ENCODE results near the gene DDX54. TPM values are rescaled to one million over a fixed set of nuclear protein-coding genes. Genes with fewer than 3 reads are reported as not detected.

Gene DDX54, protein sequence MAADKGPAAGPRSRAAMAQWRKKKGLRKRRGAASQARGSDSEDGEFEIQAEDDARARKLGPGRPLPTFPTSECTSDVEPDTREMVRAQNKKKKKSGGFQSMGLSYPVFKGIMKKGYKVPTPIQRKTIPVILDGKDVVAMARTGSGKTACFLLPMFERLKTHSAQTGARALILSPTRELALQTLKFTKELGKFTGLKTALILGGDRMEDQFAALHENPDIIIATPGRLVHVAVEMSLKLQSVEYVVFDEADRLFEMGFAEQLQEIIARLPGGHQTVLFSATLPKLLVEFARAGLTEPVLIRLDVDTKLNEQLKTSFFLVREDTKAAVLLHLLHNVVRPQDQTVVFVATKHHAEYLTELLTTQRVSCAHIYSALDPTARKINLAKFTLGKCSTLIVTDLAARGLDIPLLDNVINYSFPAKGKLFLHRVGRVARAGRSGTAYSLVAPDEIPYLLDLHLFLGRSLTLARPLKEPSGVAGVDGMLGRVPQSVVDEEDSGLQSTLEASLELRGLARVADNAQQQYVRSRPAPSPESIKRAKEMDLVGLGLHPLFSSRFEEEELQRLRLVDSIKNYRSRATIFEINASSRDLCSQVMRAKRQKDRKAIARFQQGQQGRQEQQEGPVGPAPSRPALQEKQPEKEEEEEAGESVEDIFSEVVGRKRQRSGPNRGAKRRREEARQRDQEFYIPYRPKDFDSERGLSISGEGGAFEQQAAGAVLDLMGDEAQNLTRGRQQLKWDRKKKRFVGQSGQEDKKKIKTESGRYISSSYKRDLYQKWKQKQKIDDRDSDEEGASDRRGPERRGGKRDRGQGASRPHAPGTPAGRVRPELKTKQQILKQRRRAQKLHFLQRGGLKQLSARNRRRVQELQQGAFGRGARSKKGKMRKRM
- 121 and 133 TPM in 2 replicates for total RNA-seq

DNA sequence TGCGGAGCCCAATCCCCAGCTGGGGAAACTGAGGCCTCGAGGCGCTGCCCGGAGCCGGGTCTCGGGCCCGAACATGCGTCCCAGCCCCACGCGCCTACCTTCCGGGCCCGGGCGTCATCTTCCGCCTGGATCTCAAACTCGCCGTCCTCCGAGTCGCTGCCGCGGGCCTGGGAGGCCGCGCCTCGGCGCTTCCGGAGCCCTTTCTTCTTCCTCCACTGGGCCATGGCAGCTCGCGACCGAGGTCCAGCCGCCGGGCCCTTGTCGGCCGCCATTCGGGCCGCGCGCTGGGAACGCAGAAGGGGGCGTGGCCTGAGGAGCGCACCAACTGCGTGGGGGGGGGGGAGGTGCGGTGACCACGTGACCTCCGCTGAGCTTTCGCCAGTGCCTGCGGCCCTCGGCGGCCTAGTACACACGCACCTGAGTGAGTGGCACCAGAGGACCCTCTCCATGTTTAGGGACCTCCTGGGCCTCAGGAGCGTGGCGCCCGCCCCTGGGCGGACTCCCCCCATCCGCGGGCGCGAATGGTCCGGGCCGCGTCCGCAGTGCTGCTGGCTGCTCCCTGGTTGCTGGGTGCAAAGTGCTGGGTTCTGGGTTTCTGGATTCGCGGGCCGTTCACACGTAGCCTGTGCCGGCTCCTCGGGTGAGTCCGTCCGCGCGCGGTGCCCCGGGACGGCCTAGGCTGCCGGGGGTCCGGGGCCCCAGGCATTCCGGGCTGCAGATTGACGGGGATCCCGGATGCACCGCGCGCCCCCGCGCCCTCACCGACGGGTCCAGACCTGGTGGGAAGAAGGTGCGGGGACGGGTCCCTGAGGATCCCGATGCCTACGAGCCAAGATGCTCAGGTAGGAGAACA is at the start of gene DDX54, which contains the start of gene RITA1:
Gene DDX54 (minus strand): TSS at position 299 of the 853 bp plus-strand sequence. CDS start 27 bp downstream, at position 272.
Gene RITA1 (plus strand): TSS at position 542 of the 853 bp plus-strand sequence. CDS start 1,026 bp downstream, outside the sequence.
- Mint-ChIP-seq H3K27ac (peak within 1 kb of the TSS; percentile 92), H3K4me1 (ENCODE audit: low read depth) (peaks cover 31% of the 10 kb centered on the region), H3K36me3 (ENCODE audit: low read depth) (peaks cover 24% of the 10 kb centered on the region), H3K4me3 (peak within 1 kb of the TSS; percentile 92), H3K9me3 (no peaks in the 10 kb centered on the region), H3K27me3 (ENCODE audit: insufficient read depth) (no peaks in the 10 kb centered on the region)
- intact Hi-C loops (cut with micrococcal nuclease): loop anchor here (1.0 to 10.0 kb wide), 6 partner anchors 36 to 779 kb away; partner anchors contain the start of genes OAS2, PLBD2, RBM19 and SLC8B1
- peak; percentile 74 for DNase-seq (ENCODE audit: low spot score)

DNA sequence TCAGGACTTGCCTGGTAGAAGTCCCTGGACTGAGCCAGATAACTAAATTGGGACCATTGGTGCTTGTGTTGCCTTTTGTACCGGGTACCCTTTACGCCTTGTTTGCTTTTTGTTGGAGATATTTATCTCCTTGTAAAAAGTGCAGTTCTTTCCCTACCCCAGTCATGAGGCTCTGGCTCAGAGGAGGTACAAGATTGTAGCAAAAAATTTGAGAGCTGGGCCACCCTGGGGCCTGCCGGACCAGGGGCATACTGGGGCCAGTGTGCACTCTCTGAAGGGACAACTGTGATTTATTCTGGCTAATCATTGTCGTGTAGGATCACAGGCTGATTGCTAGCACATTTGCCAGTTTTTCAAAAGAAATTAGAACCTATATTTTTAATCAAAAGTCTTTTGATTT is 49.2 kb upstream of the DDX54 start:
- Mint-ChIP-seq H3K27ac (no peak overlapping the region), H3K4me3 (no peak overlapping the region)
- intact Hi-C loops (cut with micrococcal nuclease): no loop called here

DNA sequence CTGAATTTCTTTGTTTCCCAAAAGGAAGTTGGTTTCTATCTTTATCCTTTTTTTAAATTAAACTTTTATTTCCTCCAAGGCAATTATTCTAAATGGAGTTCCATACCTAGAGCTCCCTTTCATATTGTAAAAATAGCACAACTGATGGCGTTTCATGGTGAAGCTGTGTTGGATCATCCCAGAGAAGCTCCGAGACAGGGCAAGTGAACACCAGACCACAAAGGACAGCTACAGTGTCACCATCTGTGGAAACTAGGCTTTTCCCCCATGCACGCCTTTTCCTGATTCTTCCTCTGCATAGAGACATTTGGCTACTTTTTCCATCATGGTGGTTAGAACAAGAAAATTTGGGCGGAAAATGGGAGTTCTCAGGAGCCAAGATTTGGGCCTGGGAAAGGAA is 48.7 kb upstream of the DDX54 start:
- H3K4me3 Mint-ChIP-seq: no peak overlapping the region
- H3K27ac Mint-ChIP-seq: no peak overlapping the region
- H3K27me3 Mint-ChIP-seq (ENCODE audit: insufficient read depth): no peaks in the 10 kb centered on the region
- no peak for DNase-seq (ENCODE audit: low spot score)
- peaks cover 47% of the 10 kb centered on the region for H3K36me3 Mint-ChIP-seq (ENCODE audit: low read depth)
- peaks cover 51% of the 10 kb centered on the region for H3K4me1 Mint-ChIP-seq (ENCODE audit: low read depth)
- intact Hi-C loops (cut with micrococcal nuclease): loop anchor here (1.0 to 2.0 kb wide), 2 partner anchors 37 to 49 kb away; partner anchors contain the start of genes DDX54 and RITA1
- no peaks in the 10 kb centered on the region for H3K9me3 Mint-ChIP-seq

More for the DNA sequence above, 49.2 kb upstream of the DDX54 start:
- H3K9me3 Mint-ChIP-seq: no peaks in the 10 kb centered on the region
- H3K36me3 Mint-ChIP-seq (ENCODE audit: low read depth): peaks cover 50% of the 10 kb centered on the region
- no peaks in the 10 kb centered on the region for H3K27me3 Mint-ChIP-seq (ENCODE audit: insufficient read depth)
- peaks cover 51% of the 10 kb centered on the region for H3K4me1 Mint-ChIP-seq (ENCODE audit: low read depth)
- no peak for DNase-seq (ENCODE audit: low spot score)

DNA sequence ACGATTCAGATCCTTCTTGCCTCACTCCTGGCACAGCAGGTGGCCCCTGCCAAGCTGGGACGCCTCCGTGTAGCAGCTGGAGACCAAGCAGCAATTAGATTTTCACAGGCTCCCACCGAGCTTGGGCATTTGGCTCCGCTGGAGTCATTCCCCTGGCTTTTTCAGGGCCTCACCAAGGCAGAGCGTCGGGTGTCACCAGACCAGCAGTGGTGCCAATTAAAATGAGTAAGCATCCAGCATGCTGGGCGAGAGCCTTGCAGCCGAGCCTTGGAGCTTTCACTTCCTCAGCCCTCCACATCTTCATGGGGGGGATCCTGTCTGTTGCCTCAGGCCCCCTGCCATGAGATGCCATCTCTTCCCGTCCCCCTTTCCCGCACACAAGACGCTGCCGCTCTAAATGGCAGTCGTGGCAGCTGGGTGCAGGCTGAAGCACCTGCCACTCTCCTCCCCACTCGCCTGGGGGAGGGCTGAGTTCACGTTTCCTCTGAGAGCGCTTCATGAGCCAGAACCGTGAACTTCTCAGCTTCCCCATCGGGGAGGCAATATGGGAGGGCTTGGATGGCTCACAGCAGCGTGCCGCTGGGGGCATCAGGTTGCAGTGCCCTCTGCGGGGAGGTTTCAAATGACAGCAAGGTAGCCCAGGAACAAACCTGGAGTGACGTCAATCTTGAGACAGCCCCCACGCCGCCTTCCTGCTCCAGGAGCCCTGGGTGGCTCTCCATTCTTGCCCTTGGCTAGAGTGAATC is 47.7 kb upstream of the DDX54 start:
- Mint-ChIP-seq H3K27me3 (ENCODE audit: insufficient read depth) (no peaks in the 10 kb centered on the region), H3K27ac (peak overlapping the region; percentile 88), H3K36me3 (ENCODE audit: low read depth) (peaks cover 48% of the 10 kb centered on the region), H3K4me3 (peak overlapping the region; percentile 79), H3K9me3 (no peaks in the 10 kb centered on the region), H3K4me1 (ENCODE audit: low read depth) (peaks cover 61% of the 10 kb centered on the region)
- peak; percentile 47 for DNase-seq (ENCODE audit: low spot score)
- intact Hi-C loops (cut with micrococcal nuclease): loop anchor here (1.0 to 2.0 kb wide), 2 partner anchors 36 to 48 kb away; partner anchors contain the start of genes DDX54 and RITA1

DNA sequence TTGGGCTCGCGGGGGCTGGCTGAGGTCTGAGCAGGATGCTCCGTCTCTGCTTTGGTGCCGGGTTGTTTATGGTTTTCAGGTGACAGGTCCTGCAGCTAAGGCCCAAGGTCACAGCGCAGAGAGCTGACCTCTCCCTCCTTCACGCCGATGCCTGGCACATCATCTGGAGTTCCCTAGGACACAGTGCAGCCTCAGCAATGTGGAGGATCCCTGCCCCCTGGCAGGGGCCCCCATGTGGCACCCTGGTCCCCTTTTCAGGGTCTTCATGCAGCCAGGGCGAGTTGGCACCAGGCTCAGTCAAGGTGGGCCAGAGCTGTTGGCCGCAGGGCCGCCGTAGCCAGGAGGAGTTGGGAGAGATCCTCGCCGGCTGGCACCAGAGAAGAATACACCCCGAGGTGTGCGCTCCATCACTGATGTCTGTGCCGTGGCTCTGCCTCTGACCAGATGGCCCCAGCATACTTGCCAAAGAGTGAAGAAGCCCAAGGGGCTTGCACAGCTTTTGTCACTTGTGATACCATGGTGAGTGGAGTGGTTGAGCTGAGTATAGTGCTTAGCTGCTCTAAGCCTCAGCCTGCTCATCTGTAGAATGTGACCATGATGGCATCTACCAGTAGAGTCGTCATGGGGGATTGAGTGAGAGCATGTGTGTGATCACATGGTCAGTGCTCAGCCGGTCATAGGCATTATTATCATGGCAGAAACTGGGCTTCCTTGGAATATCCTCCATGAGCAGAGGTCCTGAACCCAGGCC is 47.0 kb upstream of the DDX54 start:
- DNase-seq (ENCODE audit: low spot score): no peak
- H3K4me1 Mint-ChIP-seq (ENCODE audit: low read depth): peaks cover 62% of the 10 kb centered on the region
- H3K27ac Mint-ChIP-seq: peak overlapping the region; percentile 80
- H3K9me3 Mint-ChIP-seq: no peaks in the 10 kb centered on the region
- no peaks in the 10 kb centered on the region for H3K27me3 Mint-ChIP-seq (ENCODE audit: insufficient read depth)
- intact Hi-C loops (cut with micrococcal nuclease): loop anchor here (2.0 kb wide), 1 partner anchor 47 kb away; the partner anchor contains the start of genes DDX54 and RITA1
- H3K4me3 Mint-ChIP-seq: peak overlapping the region; percentile 47
- peaks cover 52% of the 10 kb centered on the region for H3K36me3 Mint-ChIP-seq (ENCODE audit: low read depth)

DNA sequence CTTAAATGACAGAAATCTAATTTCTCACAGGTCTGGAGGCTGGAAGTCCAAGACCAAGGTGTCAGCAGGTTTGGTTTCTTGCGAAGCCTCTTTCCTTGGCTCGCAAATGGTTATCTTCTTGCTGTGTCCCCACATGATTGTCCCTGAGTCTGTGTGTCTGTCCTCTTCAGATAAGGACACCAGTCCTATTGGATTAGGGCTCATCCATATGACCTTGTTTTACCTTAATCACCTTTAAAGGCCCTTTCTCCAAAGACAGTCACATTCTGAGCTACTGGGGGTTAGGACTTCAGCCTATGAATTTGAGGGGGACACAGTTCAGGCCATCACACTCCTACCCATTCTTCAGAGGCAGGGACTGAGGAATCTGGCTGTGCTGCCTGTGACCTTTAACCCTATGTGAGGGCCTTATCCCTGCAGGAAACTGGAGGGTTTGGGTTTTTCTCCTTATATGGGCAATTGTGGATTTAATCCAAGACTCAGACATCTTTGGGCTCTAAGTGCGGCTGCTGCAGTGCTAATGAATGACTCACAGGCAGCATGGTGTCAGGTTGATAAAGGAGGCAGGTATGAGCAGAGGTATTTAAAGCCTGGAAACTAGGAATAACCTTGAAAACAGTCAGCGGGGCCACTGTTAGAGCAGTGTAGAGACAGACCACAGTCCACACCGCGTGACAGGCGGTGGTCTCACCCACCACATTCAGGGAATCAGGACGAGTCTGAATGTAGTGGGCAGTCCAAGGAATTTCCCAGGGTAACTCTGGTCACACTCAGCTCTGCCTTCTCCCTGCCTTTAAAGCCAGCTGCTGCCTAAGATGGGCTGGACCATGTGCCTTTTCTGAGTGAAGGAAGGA is 46.2 kb upstream of the DDX54 start:
- DNase-seq (ENCODE audit: low spot score): no peak
- H3K4me1 Mint-ChIP-seq (ENCODE audit: low read depth): peaks cover 62% of the 10 kb centered on the region
- peaks cover 53% of the 10 kb centered on the region for H3K36me3 Mint-ChIP-seq (ENCODE audit: low read depth)
- no peak overlapping the region for H3K27ac Mint-ChIP-seq
- no peaks in the 10 kb centered on the region for H3K9me3 Mint-ChIP-seq
- intact Hi-C loops (cut with micrococcal nuclease): loop anchor here (2.0 kb wide), 2 partner anchors 17 to 47 kb away; partner anchors contain the start of genes DDX54 and RITA1
- H3K27me3 Mint-ChIP-seq (ENCODE audit: insufficient read depth): no peaks in the 10 kb centered on the region
- no peak overlapping the region for H3K4me3 Mint-ChIP-seq

DNA sequence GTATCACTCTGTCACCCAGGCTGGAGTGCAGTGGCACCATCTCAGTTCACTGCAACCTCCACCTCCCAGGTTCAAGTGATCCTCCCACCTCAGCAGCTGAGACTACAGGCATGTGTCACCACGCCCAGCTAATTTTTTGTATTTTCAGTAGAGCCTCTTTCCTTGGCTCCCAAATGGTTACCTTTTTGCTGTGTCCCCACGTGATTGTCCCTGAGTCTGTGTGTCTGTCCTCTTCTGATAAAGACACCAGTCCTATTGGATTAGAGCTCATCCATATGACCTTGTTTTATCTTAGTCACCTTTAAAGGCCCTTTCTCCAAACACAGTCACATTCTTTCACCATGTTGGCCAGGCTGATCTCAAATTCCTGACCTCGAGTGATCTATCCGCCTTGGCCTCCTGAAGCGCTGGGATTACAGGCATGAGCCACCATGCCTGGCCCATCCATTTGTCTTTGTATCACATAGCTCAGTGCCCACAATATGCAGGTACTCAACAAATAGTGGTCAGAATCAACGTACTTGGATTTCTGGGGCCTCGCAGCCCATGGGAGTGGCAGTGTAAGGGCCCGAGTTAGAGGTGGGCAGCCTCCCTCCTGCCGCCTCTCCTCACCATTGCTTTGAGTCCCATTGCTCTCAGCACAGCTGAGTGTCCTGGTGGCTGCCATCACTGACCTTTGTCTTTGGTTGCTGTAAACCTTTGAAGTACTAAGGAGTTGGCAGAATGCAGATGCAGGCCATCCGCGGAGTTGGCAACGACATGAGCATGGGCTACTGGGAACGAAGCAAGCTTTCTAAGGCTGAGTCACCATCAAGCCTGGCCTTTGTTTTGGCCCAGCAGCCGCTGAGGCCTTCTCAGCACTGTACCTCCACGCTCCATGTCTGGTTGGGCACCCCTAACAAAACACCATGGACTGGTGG is 45.3 kb upstream of the DDX54 start:
- H3K9me3 Mint-ChIP-seq: no peaks in the 10 kb centered on the region
- peaks cover 49% of the 10 kb centered on the region for H3K36me3 Mint-ChIP-seq (ENCODE audit: low read depth)
- H3K4me1 Mint-ChIP-seq (ENCODE audit: low read depth): peaks cover 59% of the 10 kb centered on the region
- DNase-seq (ENCODE audit: low spot score): no peak
- H3K4me3 Mint-ChIP-seq: no peak overlapping the region
- intact Hi-C loops (cut with micrococcal nuclease): loop anchor here (1.0 to 2.0 kb wide), 2 partner anchors 9 to 16 kb away; partner anchors contain the start of gene TPCN1
- H3K27ac Mint-ChIP-seq: peak overlapping the region; percentile 80
- H3K27me3 Mint-ChIP-seq (ENCODE audit: insufficient read depth): no peaks in the 10 kb centered on the region

DNA sequence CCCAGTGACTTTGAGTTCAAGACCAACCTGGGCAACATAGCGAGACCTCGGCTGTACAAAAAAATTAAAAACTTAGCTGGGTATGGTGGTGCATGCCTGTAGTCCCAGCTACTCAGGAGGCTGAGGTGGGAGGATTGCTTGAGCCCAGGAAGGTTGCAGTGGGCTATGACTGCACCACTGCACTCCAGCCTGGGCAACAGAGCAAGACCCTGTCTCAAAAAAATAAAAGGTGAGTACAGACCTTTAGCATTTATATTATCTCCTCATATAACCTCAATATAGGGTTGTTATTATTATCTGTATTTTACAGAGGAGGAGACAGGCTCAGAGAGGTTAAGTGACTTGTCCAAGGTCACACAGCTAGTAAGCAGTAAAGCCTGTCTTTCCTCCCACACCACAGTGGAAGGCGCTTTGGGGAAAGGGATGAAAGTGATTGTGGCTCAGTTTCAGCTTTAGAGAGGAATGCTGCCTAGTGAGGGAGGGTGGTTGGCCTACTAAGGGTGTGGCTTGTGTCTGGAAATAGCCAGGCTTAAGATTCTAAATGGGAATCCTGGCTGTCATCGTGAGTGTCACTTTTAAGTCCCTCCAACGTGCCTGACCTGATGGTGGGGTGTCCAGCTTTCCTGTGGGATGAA is 43.2 kb upstream of the DDX54 start:
- no peak for DNase-seq (ENCODE audit: low spot score)
- Mint-ChIP-seq H3K9me3 (no peaks in the 10 kb centered on the region), H3K27me3 (ENCODE audit: insufficient read depth) (no peaks in the 10 kb centered on the region), H3K4me1 (ENCODE audit: low read depth) (peaks cover 56% of the 10 kb centered on the region), H3K36me3 (ENCODE audit: low read depth) (peaks cover 39% of the 10 kb centered on the region), H3K27ac (peak overlapping the region; percentile 47), H3K4me3 (no peak overlapping the region)
- intact Hi-C loops (cut with micrococcal nuclease): no loop called here

DNA sequence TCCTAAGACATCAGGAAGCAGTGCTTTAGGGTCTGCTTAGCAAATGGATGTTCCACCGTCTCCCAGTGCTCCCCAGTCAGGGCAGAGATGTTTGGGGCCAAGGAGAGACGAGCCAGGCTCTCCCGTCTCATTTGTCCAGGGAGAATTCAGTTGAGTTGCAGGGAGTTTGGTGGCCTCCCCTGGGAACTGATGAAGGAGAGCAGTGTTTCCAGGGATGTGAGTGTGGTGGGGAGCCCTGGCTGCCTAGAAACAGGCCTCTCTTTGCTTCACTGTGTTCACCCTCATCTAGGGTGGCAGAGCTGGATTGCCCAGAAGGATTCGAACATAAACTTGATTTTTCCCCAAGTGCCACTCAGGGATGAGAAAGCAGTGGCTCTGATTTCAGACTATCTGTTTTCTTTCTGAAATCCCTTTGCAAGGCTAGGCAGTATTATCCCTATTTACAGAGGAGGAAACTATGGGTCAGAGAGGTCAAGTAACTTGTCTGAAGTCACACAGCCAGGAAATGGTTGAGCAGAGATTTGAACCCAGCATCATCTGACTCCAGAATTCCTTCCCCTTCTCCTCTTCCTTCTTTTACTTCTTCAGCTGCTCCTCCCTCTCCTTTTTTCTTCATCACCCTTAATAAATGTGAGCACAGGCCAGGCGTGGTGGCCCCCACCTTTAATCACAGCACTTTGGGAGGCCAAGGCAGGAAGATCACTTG is 42.6 kb upstream of the DDX54 start:
- no peak overlapping the region for H3K27ac Mint-ChIP-seq
- H3K9me3 Mint-ChIP-seq: no peaks in the 10 kb centered on the region
- intact Hi-C loops (cut with micrococcal nuclease): no loop called here
- no peak for DNase-seq (ENCODE audit: low spot score)
- H3K4me3 Mint-ChIP-seq: no peak overlapping the region
- no peaks in the 10 kb centered on the region for H3K27me3 Mint-ChIP-seq (ENCODE audit: insufficient read depth)
- peaks cover 56% of the 10 kb centered on the region for H3K4me1 Mint-ChIP-seq (ENCODE audit: low read depth)
- peaks cover 34% of the 10 kb centered on the region for H3K36me3 Mint-ChIP-seq (ENCODE audit: low read depth)

Data from activated T-helper 1 cell treated with anti-CD3 and anti-CD28 coated beads, Interleukin-12 subunit alpha, Interleukin-12 subunit beta, Interleukin-2, Interleukin-4 antibody, amounts not matched to agents 30 ng/mL and 10 ng/mL and 1 ng/mL, durations not matched to agents 14 hours and 24 hours and 36 hours (primary cell).